DMS 273 treated with DMSO at 0.1 percent for 48 hours (cell line): ENCODE data around the gene NUFIP1.
A peak's percentile ranks its signal among the peaks of the same experiment; 100 is the strongest.
"Not testable (repeated sequence)": the region's sequence is repeated elsewhere in the genome, so short reads cannot be mapped to it uniquely, and the experiment has no call there.

Source experiments
- DNase-seq: peaks from one replicate; lab custom pipeline; 2025; lab: John Stamatoyannopoulos, UW

Gene NUFIP1

DNA sequence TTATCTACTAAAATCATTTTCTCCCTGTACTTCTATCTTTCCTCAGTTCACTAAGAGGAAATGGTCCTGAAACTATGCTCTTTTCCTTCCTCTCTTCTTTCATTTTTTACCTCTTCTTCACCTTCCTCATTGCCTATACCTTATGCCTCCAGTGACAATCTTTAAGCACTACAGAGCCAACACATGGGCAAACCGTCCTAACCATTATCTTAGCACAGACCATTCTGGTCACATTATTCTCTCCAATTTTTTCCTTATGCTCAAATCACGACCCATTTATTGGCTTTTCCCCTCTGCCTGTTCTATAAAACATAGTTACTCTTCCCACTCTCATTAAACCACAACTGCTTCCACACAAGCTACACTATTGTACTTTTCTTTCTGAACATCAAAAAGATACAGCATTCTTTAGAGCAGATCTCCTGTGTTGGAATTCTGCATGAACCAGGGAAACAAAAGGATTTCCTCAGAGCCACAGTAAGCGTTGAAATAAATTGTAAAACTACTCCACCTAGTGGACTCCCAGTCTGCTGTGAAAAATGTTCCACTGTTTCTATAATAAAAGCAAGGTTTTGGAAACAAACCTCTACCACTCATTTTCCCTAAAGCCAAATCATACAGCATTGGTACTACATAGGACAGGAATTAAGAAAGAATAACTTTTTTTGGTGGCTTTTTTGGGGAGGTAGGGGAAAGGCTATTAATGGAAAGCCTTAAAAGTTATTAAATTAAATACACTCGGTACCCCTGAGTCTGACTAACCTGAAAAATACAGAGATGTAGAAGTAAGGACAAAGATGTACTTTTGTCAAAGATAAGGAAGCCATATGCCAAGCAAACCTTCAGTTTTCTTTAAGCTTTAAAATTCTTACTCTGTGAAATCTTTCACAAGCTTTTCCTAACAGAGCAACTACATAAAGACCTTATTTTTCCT, 19.5 kb downstream of the NUFIP1 start:
- no peak for DNase-seq

GRCh38 chr13:44968434-44968815, 20.8 kb downstream of the NUFIP1 start:
- DNase-seq, result no peak

DNA sequence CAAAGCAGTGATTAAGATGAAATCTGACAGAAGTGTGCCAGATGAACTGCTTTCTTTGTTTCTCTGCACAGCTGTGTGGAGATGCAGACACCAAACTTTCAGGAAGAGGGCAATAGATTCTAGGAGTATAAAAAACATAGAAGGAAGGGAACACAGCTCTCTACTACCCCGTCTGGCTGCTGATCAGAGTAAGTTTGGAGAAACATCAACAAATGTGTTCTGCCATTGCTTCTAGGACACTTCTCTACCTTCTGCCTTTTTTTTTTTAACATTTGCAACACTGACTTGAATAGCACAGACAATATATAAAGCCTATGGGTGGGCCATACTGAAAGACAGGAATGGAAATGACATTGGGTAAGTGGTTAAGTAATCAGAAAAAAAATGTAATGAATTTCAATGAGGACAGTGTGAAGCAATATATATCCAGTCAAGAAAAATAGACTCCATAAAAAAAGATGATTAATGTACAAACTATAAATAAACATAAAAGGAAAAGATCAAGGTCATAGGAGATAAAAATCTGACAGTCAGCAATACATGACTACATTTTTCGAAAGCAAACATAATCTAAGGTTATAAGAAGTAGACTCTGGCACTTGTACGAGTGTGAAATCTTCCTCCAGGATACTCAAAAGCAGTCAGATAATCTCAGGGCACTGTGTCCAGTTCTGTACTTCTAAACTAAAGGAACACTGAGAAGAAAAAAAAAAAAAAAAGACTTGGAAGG, 21.4 kb downstream of the NUFIP1 start:
- DNase-seq, result no peak

GRCh38 chr13:44961997-44962396, 27.3 kb downstream of the NUFIP1 start:
- no peak for DNase-seq

DNA sequence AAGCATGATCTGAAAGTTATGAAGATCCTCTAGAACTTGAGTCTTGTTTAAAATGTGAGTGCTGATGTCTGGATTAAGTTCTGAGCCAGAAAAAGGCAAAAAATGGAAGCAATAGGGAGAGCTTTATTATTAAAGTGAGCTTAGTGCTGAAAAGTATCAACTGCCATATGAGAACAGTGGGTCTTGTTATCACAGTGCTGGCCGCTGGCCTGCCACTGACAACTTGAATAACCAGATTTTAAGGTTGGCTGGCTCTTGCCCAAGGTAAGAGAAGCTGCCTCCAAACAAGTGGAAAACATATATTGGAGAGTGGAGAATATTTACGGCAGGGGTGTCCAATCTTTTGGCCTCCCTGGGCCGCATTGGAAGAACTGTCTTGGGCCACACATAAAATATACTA, 33.9 kb downstream of the NUFIP1 start:
- DNase-seq, result no peak

DNA sequence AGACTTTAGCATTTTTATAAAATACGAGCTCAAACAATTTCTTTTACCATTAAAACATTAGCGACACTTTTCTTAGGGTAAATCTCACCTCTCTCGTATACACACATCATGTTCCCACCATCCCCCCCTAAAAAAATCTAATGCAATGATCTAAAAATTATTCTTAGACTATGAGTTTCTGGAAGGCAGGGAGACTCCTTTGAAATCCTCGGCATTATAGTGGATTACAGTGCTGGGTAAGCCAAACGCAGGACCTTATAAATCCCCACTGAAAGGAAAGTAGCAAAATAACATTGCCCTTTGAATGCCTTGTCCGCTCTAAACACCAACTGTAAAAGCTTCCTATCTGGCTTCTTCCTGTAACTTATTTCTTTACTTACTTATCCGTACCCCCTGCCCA, 35.0 kb downstream of the NUFIP1 start:
- no peak for DNase-seq

GRCh38 chr13:44952671-44953070, 36.6 kb downstream of the NUFIP1 start:
- no peak for DNase-seq

DNA sequence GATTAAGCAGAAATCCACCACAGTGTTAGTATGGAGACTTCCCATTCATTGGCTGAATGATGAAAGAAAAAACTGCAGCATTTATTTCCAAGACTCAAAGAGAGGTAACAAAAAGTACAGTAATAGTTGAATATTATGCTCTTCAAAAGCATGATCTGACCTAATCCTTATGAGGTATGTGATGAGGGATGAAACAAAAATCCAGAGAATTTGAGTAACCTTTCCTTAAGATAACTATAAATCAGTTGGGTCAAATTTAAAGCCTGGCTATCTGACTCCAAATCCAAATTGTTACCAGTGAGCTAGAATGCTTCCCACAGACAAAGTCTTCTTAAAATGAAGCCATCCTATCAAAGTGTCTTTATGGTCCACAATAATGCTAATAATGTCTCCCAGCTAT, 38.1 kb downstream of the NUFIP1 start:
- DNase-seq, result no peak

- not testable (repeated sequence) for DNase-seq
These were observed 45.9 kb downstream of the NUFIP1 start for GRCh38 chr13:44943411-44943810.

DNA sequence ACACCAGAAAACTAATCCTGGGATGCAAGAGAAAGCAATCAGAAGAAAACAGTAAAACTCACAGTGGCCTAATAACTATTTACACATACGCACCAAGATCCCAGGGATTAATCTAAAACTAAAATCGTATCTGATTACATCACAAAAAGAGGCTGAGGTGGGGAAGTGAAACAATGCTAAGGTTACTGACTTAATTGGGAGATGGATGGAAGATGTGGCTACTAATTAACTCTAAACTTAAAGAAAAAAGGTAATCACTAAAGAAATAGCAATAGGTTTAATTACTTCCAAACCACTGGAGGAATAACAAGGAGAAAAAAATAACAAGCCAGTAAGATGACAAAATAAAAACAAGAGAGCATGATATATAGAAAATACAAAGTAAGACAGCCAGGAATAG, 50.4 kb downstream of the NUFIP1 start:
- DNase-seq, result no peak

- no peak for DNase-seq
These were observed 53.0 kb downstream of the NUFIP1 start for GRCh38 chr13:44936246-44936645.

GRCh38 chr13:44934724-44935123, 54.5 kb downstream of the NUFIP1 start:
- no peak for DNase-seq

- no peak for DNase-seq
These were observed 56.4 kb downstream of the NUFIP1 start for GRCh38 chr13:44932850-44933251.

- DNase-seq, result no peak
These were observed 57.0 kb downstream of the NUFIP1 start for GRCh38 chr13:44932171-44932849.

- DNase-seq, result peak; percentile 15
These were observed 58.2 kb downstream of the NUFIP1 start for GRCh38 chr13:44930963-44931623.

DNA sequence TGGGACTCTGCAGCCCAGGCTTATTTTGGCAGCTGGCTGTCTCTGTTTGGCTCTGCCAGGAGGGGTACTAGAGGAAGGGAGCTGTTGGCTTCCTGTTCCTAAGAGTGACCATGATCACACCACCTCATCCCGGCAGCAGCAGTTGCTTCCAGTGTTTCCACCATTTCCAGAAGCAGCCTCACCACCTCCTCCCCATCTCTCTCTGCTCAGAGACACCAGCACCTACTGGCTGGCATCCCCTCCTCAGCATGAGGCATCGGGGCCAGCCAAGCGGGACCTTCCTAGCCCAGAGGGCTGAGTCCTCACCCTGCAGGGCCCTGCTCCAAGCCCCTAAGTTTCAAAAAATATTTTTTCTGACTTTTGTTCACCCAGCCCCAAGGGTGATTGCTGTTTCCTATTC, 59.0 kb downstream of the NUFIP1 start:
- DNase-seq, result no peak

- DNase-seq, result no peak
These were observed 59.6 kb downstream of the NUFIP1 start for GRCh38 chr13:44929692-44930091.

GRCh38 chr13:44927968-44928367, 61.3 kb downstream of the NUFIP1 start:
- DNase-seq, result no peak

GRCh38 chr13:44921931-44922758, 67.1 kb downstream of the NUFIP1 start:
- DNase-seq, result no peak

- no peak for DNase-seq
These were observed 67.9 kb downstream of the NUFIP1 start for GRCh38 chr13:44921246-44921877.

DNA sequence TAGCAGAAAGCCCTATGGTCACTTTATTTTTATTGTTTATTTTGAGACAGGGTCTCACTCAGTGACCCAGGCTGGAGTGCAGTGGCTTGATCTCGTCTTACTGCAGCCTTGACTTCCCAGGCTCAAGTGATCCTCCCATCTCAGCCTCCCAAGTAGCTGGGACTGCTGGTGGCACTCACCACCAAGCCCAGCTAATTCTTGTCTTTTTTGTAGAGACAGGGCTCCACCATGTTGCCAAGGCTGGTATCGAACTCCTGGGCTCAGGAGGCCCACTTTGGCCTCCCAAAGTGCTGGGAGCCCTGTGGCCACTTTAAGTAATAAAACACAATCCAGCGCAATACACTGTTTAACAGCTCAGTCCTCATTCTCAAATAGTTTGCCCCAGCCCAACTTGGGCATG, 69.3 kb downstream of the NUFIP1 start:
- DNase-seq, result no peak
